Testis (tissue), 3 donors: ENCODE results near the gene TPCN2. TPM values are rescaled to one million over a fixed set of nuclear protein-coding genes. Genes with fewer than 3 reads are reported as not detected.

Experiments used
- DNase-seq: peaks from one replicate; pipeline ENCODE4 v3.0.0-alpha.2; 2019
- H3K27ac ChIP-seq, 2 donors: fragments of 200-600 bp; sonication (generic); one replicate each; pipeline ENCODE4 v1.5.1; 2019
- H3K27me3 ChIP-seq: fragments of 200-600 bp; sonication (generic); one replicate; pipeline ENCODE4 v1.5.1; 2019
- H3K36me3 ChIP-seq: fragments of 200-600 bp; sonication (generic); one replicate; pipeline ENCODE4 v1.5.1; 2017; ENCODE audit warnings: low read depth; ENCODE audit errors: missing control alignments
- H3K4me1 ChIP-seq: fragments of 200-600 bp; sonication (generic); one replicate; pipeline ENCODE4 v1.5.1; 2019
- H3K4me3 ChIP-seq, 2 donors: fragments of 200-600 bp; sonication (generic); one replicate each; pipeline ENCODE4 v1.5.1; 2017 to 2019
- H3K9me3 ChIP-seq: fragments of 200-600 bp; sonication (generic); one replicate; pipeline ENCODE4 v1.5.1; 2017
- POLR2A ChIP-seq: fragments of 450-650 bp; IDR thresholded peaks from one replicate; pipeline ENCODE4 v1.6.1; 2017; ENCODE audit warnings: antibody characterized with exemption, mild to moderate bottlenecking, moderate library complexity
- WGBS, 2 donors: methylation state at CpG; one replicate each; pipeline ENCODE4 v1.1.5; 2018; 5-methylcytosine and 5-hydroxymethylcytosine counted together
- intact Hi-C: fragments of 100-400 bp; cut with DNase I; formaldehyde crosslinking; loops from one replicate; pipeline ENCODE4 v1.15.1; 2023; ENCODE audit warnings: low total_unique reads
- polyA plus RNA-seq: library from polyadenylated mRNA; stranded (reverse); fragments of 350-450 nt; fragmentation: Illumina TruSeq; extraction: RNeasy Lipid Tissue Mini Kit (QIAGEN cat#74804); gene quantifications from one replicate; pipeline ENCODE4 v1.2.3, GENCODE V29; 2014; ENCODE audit warnings: low read depth, low replicate concordance; ENCODE audit not compliant: insufficient read depth
- total RNA-seq, 2 donors: library from RNA; depleted of rRNA; stranded (reverse); fragments of >200 nt; gene quantifications; one replicate each; pipeline ENCODE4 v1.2.3, GENCODE V29; 2016
- TF ChIP-seq, protein P1 (sequence below), 3 experiments: fragments of 450-650 bp in 2 of 3; fragments of 200-600 bp in 1 of 3; sonication (generic) in 1 of 3; IDR thresholded peaks; one replicate each; pipeline ENCODE4 v1.5.1; 2016 to 2019; ENCODE audit warnings: antibody characterized with exemption in 3 of 3, mild to moderate bottlenecking in 2 of 3, moderate library complexity in 1 of 3

Gene TPCN2
- total and polyA plus RNA-seq, 3 donors from 2014 or later = 12.9 to 32.5 (median 28.4) TPM

DNA sequence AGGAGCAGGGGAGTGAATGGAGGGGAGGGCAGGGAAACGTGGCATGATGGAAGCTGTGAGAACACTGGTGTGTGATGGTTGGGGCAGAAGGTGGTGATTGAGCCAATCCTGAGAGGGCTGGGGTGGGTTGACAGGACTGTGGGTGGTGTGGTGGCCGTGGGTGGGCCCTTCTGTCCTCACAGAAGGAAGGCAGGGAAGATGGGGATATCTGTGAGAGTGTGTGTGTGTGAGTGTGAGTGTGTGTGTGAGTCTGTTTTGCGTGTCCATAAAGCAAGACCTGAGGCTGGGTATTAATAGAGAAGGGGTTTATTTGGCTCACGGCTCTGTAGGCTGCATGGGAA is 13.0 kb downstream of the TPCN2 start:
- Histone ChIP-seq H3K27ac (no peak overlapping the region), H3K36me3 (no peaks in the 10 kb centered on the region), H3K9me3 (no peaks in the 10 kb centered on the region), H3K27me3 (no peaks in the 10 kb centered on the region), H3K4me3 (no peak overlapping the region), H3K4me1 (peaks cover 12% of the 10 kb centered on the region)
- 89 to 90% methylated on average over 4 of the region's 4 CpGs for WGBS, 2 donors
- intact Hi-C loops = no loop called here
- no peak for DNase-seq
- TF ChIP-seq, protein P1, sequence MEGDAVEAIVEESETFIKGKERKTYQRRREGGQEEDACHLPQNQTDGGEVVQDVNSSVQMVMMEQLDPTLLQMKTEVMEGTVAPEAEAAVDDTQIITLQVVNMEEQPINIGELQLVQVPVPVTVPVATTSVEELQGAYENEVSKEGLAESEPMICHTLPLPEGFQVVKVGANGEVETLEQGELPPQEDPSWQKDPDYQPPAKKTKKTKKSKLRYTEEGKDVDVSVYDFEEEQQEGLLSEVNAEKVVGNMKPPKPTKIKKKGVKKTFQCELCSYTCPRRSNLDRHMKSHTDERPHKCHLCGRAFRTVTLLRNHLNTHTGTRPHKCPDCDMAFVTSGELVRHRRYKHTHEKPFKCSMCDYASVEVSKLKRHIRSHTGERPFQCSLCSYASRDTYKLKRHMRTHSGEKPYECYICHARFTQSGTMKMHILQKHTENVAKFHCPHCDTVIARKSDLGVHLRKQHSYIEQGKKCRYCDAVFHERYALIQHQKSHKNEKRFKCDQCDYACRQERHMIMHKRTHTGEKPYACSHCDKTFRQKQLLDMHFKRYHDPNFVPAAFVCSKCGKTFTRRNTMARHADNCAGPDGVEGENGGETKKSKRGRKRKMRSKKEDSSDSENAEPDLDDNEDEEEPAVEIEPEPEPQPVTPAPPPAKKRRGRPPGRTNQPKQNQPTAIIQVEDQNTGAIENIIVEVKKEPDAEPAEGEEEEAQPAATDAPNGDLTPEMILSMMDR (IDR thresholded peaks at IDR 0.05) = no peak
- TF ChIP-seq POLR2A = no peak

DNA sequence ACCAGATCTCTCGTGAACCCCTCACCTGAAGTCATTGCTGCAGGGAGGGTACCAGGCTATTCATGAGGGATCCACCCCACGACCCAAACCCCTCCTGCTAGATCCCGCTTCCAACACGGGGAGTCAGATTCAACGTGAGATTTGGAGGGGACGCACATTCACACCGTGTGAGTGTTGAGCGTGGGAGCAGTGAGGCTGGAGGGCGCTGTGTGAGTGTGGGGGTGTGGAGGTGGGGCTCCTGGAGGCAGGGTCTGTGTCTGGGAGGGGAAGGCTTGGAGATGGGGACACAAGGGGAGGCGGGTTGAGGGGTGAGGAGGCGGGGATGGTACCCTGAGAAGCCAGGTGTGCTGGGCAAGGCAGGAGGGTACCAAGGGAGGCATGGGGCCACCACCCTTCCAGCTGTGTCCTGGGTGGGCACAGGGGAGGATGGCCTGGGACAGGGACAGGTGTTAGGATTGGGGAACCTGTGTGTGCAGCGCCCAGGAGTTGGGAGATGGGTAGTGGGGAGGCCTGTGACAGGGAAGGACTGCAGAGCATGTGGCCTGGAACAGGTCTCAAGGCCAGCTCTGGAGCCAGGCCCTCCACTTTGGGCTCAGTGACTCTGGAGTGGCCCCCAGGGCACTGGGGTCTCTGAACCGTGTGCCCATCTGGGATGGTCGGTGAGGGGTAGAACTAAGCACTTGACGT is 13.6 kb downstream of the TPCN2 start:
- Histone ChIP-seq H3K4me3 (no peak overlapping the region), H3K27ac (no peak overlapping the region), H3K36me3 (no peaks in the 10 kb centered on the region), H3K9me3 (no peaks in the 10 kb centered on the region), H3K27me3 (no peaks in the 10 kb centered on the region), H3K4me1 (peaks cover 12% of the 10 kb centered on the region)
- no peak for TF ChIP-seq POLR2A
- TF ChIP-seq, protein P1 (IDR thresholded peaks at IDR 0.05) = no peak
- no peak for DNase-seq
- intact Hi-C loops = no loop called here
- 92 to 93% methylated on average over 15 of the region's 15 CpGs for WGBS, 2 donors

DNA sequence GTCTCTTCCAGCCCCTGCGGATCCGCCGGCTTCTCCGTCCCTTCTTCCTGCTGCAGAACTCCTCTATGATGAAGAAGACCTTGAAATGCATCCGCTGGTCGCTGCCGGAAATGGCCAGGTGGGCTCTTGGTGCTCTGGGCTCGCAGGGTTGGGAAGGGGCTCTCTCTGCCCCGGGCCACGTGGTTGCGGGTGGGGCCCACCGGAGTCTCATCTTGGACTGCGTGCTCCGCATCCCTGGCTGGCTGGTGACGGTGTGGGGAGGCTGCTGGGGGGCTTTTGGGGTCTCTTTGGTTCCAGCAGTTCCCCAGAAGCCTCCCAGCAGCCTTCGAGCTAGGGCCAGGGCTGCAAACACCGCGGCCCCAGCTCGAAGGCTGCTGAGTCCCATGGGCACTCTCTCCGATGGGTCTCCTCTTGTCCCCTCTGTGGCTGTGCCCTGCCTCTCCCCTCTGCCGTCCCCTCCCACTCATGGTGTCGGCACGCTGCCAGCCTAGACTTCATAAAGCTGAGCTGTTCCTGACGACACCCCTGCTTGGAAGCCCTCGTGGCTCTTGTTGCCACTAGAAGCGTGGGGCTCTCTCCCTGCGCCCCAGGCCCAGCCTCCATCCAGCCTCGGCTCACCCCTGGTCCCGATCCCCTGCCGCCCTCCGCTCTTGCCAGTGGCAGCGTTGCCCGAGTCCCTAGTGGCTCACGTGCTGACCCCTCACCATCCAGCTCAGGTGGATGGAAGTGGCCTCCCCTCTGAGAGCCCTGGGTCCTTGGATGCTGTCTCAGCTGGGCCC is 14.3 kb downstream of the TPCN2 start:
- no peaks in the 10 kb centered on the region for H3K9me3 ChIP-seq
- no peaks in the 10 kb centered on the region for H3K27me3 ChIP-seq
- intact Hi-C loops = no loop called here
- DNase-seq = no peak
- TF ChIP-seq, protein P1 (IDR thresholded peaks at IDR 0.05) = no peak
- TF ChIP-seq POLR2A = no peak
- peaks cover 12% of the 10 kb centered on the region for H3K4me1 ChIP-seq
- no peak overlapping the region for H3K27ac ChIP-seq
- H3K4me3 ChIP-seq = no peak overlapping the region
- WGBS, 2 donors = 84 to 90% methylated on average over 24 to 34 of the region's 34 CpGs
- H3K36me3 ChIP-seq = no peaks in the 10 kb centered on the region

DNA sequence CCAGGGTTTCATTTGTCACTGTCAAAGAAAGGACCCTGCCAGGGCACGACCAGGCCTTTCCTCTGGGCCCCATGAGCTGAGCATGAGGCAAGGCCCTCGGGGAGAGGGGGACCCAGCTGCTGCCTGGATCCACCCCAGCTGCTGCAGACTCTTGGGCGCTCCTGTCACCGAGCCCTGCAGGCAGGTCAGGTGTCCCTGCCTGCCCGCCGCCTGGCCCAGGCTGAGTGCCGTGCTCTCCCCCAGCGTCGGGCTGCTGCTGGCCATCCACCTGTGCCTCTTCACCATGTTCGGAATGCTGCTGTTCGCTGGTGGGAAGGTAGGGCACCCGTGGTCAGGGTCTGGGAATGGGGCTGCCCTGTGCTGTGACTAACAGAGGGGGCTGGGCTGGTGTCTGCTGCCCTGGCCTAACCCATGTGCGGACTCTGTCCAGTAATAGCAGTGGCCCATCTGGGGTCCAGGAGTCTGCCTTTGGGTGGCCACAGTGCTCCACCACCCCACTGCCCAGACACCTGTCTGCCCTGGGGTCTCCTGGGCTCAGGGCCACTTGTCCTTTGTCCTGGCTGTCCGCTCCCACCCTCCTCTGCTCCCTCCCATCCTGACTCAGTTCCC is 15.0 kb downstream of the TPCN2 start:
- Histone ChIP-seq H3K4me3 (no peak overlapping the region), H3K27ac (no peak overlapping the region), H3K27me3 (no peaks in the 10 kb centered on the region), H3K36me3 (no peaks in the 10 kb centered on the region), H3K4me1 (peaks cover 12% of the 10 kb centered on the region), H3K9me3 (no peaks in the 10 kb centered on the region)
- intact Hi-C loops = no loop called here
- no peak for DNase-seq
- 91 to 100% methylated on average over 2 to 14 of the region's 14 CpGs for WGBS, 2 donors
- TF ChIP-seq, protein P1 (IDR thresholded peaks at IDR 0.05) = no peak
- no peak for TF ChIP-seq POLR2A
